GM23338 (cell line): ENCODE results near the gene JAZF1.

ENCODE experiments used
- CTCF ChIP-seq, 2 experiments: fragments of 200-600 bp in 1 of 2; sonication (generic) in 1 of 2; conservative IDR thresholded peaks; 2 replicates each; pipeline versions ENCODE4 v1.5.1 to v1.6.1; 2016 to 2017; ENCODE audit warnings: antibody characterized with exemption in 2 of 2, low read depth in 2 of 2, mild to moderate bottlenecking in 2 of 2, moderate library complexity in 1 of 2
- EZH2 ChIP-seq: fragments of 200-600 bp; sonication (generic); IDR thresholded peaks from one replicate; pipeline ENCODE4 v1.8.0; 2017; ENCODE audit warnings: antibody characterized with exemption, mild to moderate bottlenecking, low read depth; ENCODE audit not compliant: unreplicated experiment
- JUNB ChIP-seq: IDR thresholded peaks from one replicate; pipeline ENCODE4 v1.6.1; 2016; ENCODE audit warnings: antibody characterized with exemption; ENCODE audit not compliant: unreplicated experiment
- ZNF462 ChIP-seq: fragments of 250-450 bp; sonication (Bioruptor Pico); IDR thresholded peaks from 2 replicates; pipeline ENCODE4 v1.5.0; 2020; ENCODE audit warnings: mild to moderate bottlenecking, moderate library complexity

- TF ChIP-seq CTCF (conservative IDR thresholded peaks at IDR 0.05; ENCODE audit: low read depth in 2 of 2), result no peak
- no peak for TF ChIP-seq JUNB
- no peak for TF ChIP-seq EZH2
- no peak for TF ChIP-seq ZNF462 (CRISPR knock-in tag)
Measured at GRCh38 chr7:28052933-28053332, 127.7 kb downstream of the JAZF1 start.
